HG03558 (cell line): ENCODE results near the gene MRPL54.
"Not testable (repeated sequence)": the region's sequence is repeated elsewhere in the genome, so short reads cannot be mapped to it uniquely, and the experiment has no call there.

Experiments used
- ATAC-seq: cut with Tn5 transposase; IDR thresholded peaks from one replicate; pipeline ENCODE4 v1.9.1; 2021; ENCODE audit warnings: moderate number of reproducible peaks; ENCODE audit not compliant: unreplicated experiment; ENCODE audit errors: extremely low read depth

The MRPL54 gene

DNA sequence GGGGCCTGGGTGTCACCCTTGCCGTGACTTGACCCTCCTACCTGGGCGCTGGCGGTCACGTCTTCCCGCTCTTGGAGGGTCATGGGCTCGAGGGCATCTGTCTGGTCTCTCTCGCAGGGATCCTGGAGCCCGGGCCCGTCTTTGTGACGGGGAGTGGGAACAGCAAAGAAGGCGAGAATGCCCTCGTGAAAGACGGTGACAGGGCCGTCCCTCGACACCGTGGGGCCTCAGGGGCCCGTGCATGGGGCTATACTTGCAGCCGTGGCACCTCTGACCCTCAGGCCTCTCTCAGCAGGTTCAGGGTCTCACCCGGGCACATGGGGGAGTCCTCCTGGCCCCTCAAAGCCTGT lies 44.6 kb downstream of the MRPL54 start:
- no peak for ATAC-seq

GRCh38 chr19:3807574-3808354 lies 45.3 kb downstream of the MRPL54 start:
- no peak for ATAC-seq

DNA sequence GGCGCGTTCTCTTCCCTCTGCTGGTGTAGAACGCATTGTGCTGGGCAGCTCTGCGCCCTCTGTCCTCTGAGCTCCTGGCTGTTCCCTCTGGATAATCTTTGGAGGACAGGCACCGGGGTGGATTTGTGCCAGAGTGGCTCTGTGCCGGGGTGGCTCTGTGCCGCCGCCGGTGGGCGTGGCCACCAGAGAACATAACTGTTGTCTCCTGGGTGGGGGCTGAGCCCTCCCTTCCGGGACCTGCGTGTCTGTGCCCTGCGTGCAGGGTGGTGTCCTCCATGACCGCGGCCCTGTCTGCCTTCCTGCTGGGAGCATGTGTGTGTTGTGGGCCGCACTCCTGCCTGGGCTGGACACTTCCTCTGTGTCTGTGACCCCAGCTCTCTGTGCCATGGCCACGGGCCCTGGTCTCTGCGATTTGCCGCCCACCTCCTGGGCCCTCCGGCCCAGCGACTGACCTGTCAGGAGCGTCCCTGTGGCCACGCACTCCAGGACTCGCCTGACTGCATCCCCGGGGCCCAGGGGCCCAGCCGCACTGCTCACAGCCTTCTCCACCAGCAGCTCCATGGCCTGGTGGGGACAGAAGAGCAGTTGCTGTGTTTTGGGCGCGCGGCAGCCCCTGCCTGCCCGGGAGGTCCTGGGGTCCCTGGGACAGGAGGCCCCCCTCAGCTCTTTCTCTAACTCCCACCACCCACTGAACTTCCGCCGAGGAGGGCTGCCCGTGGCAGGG lies 46.1 kb downstream of the MRPL54 start:
- no peak for ATAC-seq

DNA sequence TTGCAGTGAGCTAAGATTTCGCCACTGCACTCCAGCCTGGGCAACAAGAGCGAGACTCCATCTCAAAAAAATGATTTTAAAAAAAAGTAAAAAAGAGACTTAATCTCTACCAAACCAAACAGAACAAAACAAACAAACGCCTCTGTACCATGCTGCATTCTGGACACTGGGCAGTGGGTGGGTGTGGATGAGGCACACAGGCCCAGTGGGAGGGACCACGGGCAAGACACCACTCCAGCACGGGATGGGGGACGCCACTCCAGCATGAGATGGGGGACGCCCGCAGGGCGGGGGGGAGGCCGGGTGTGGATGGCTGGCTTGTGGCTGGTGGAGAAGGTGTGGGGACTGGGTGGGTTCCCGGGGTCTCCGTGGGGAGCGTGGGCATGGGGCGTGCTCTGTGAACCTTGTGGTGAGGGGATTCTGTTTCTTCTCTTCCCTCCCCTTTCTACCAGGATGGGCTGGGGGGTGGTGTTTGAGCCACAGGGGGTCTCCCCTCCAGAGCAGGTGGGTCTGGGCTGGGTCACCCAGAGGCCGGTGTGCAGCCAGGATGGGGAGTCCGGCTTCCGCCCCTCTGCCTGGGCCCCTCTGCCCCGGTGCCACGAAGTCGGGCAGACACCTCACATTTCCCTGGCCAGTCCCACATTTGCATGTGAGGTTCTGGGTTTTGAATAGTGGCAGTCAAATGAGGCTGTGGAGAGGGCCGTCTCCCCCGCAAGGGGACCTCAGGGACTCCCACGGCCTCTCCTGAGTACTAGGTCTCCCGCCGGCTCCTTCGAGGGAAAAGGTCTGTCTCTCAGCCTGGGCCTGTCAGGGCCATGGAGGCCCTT lies 47.6 kb downstream of the MRPL54 start:
- ATAC-seq: no peak

- ATAC-seq: no peak
These were observed 48.4 kb downstream of the MRPL54 start for GRCh38 chr19:3810708-3811355.

DNA sequence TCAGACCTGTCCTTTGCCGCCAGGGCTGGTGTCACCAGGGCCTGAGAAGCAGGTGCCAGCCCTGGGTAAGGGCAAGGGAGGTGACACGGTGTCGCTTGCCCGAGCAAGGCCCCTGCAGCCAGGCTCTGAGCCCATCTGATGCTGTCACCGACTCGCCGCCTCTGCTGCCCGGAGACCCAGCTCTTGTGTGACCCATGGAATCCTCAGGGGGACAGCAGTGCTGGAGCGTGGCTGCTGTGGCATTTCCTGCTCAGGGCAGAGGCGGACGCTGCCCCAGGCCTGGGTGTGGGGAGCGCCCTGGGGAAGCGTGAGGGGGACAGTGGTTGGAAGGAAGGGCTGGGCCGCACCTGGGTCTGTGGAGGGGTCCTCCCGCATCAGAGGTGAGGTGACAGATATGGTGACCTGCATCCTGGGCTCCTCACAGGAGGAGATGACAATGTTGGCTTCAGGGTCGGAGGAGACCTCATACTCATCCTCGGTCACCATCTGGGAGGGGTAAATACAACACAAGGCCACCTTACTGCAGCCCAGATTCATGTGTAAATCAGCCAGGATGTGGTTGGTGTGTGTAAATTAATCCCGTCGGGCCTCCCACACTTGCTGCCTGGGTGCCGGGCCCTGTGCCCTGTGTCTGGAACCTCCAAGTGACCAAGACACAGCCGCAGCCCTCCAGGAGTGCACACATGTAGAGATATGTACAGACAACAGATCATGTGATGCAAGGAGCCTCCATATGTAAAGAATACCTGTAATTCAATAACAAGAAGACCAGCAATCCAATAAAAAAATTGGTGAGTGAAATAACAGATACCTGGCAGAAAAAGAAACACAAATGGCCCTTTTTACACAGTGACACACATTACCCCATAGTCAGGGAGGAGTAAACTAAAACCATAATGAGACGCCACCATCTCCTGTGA lies 51.3 kb downstream of the MRPL54 start:
- no peak for ATAC-seq

GRCh38 chr19:3814648-3815047 lies 52.2 kb downstream of the MRPL54 start:
- no peak for ATAC-seq

DNA sequence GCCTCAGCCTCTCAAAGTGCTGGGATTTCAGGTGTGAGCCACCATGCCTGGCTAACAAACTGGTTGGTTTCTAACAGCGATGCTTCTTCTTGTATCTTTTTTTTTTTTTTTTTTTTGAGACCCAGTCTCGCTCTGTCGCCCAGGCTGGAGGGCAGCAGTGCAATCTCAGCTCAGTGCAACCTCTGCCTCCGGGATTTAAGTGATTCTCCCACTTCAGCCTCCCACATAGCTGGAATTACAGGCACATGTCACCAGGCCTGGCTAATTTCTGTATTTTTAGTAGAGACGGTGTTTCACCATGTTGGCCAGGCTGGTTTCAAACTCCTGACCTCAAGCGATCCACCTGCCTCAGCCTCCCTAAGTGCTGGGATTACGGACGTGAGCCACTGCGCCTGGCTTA lies 53.7 kb downstream of the MRPL54 start:
- ATAC-seq: not testable (repeated sequence)

GRCh38 chr19:3816566-3817218 lies 54.2 kb downstream of the MRPL54 start:
- no peak for ATAC-seq
